Endothelial cell of umbilical vein (primary cell): ENCODE data around the gene ARMC3. TPM values are rescaled to one million over a fixed set of nuclear protein-coding genes. Genes with fewer than 3 reads are reported as not detected.

Experiments
- BruUV-seq: library from RNA; stranded (reverse); fragments of 400-500 nt; replicated peaks from 2 replicates; lab custom pipeline; 2021; lab: Mats Ljungman, UMichigan
- CTCF ChIA-PET: fragments of 300-600, 350-600 bp; sonication (Branson Sonifier 250); formaldehyde crosslinking; loops from one replicate; lab custom pipeline; 2021; ENCODE audit warnings: antibody characterized with exemption, inconsistent platforms; lab: Charles Lee
- POLR2A ChIA-PET: fragments of 300-600, 350-600 bp; sonication (Branson Sonifier 250); formaldehyde crosslinking; loops from one replicate; lab custom pipeline; 2021; ENCODE audit warnings: antibody characterized with exemption, inconsistent platforms; lab: Charles Lee
- DNase-seq: peaks from one replicate; pipeline ENCODE4 v3.0.0-alpha.2; 2011; ENCODE audit warnings: low read depth, low spot score
- FAIRE-seq: peaks from 2 replicates; lab custom pipeline; 2011; peaks lifted over from hg19 to GRCh38; lab: Jason Lieb, UNC
- H2AFZ ChIP-seq: 2 replicates; pipeline ENCODE4 v1.6.0; 2012; ENCODE audit warnings: low read depth, low read length, control low read depth, inconsistent platforms
- H3K27ac ChIP-seq: 2 replicates; pipeline ENCODE4 v1.5.1; 2011; ENCODE audit warnings: low read depth, mild to moderate bottlenecking, control low read depth, low read length, moderate library complexity; ENCODE audit not compliant: insufficient read depth
- H3K27me3 ChIP-seq, 2 experiments: 2 replicates each; pipeline versions ENCODE4 v1.6.0 to v1.6.1; 2011; ENCODE audit warnings: low read length in 2 of 2, mixed read lengths in 1 of 2; ENCODE audit not compliant: control insufficient read depth in 2 of 2, insufficient read depth in 2 of 2
- H3K36me3 ChIP-seq, 2 experiments: 2 replicates in 1 of 2; 3 replicates in 1 of 2; pipeline ENCODE4 v1.5.1; 2011; ENCODE audit warnings: low read length in 2 of 2, mild to moderate bottlenecking in 1 of 2, moderate library complexity in 1 of 2; ENCODE audit not compliant: control insufficient read depth in 2 of 2, insufficient read depth in 2 of 2; ENCODE audit errors: extremely low read depth in 1 of 2
- H3K4me1 ChIP-seq: 3 replicates; pipeline ENCODE4 v1.5.1; 2011; ENCODE audit warnings: mild to moderate bottlenecking, low read length; ENCODE audit not compliant: control insufficient read depth, insufficient read depth; ENCODE audit errors: extremely low read depth
- H3K4me2 ChIP-seq: 2 replicates; pipeline ENCODE4 v1.6.1; 2011; ENCODE audit warnings: low read length, control low read depth, mixed read lengths; ENCODE audit not compliant: insufficient read depth
- H3K4me3 ChIP-seq, 3 experiments: fragments of 200-600 bp in 1 of 3; sonication (generic), shearing (Covaris generic) in 1 of 3; replicated peaks in 1 of 3; 2 replicates each; pipeline ENCODE4 v1.5.1; 2011 to 2016; ENCODE audit warnings: control low read depth in 3 of 3, low read length in 3 of 3, mild to moderate bottlenecking in 2 of 3, inconsistent platforms in 1 of 3, low read depth in 1 of 3, moderate library complexity in 1 of 3; ENCODE audit not compliant: insufficient read depth in 1 of 3
- H3K79me2 ChIP-seq: 2 replicates; pipeline ENCODE4 v1.6.0; 2012; ENCODE audit warnings: low read length, inconsistent platforms; ENCODE audit not compliant: control insufficient read depth, insufficient read depth
- H3K9ac ChIP-seq: replicated peaks from 2 replicates; pipeline ENCODE3; 2011; ENCODE audit warnings: low read length, control low read depth; ENCODE audit not compliant: insufficient read depth; ENCODE audit errors: extremely low read depth
- H3K9me1 ChIP-seq: replicated peaks from 3 replicates; pipeline ENCODE4 v1.6.0; 2011; ENCODE audit warnings: mild to moderate bottlenecking, low read length; ENCODE audit not compliant: control insufficient read depth, insufficient read depth; ENCODE audit errors: extremely low read depth
- H3K9me3 ChIP-seq: replicated peaks from 2 replicates; pipeline ENCODE4 v1.5.1; 2012; ENCODE audit warnings: low read length, inconsistent platforms; ENCODE audit not compliant: control insufficient read depth, insufficient read depth
- H4K20me1 ChIP-seq: replicated peaks from 2 replicates; pipeline ENCODE3; 2011; ENCODE audit warnings: mild to moderate bottlenecking, low read length; ENCODE audit not compliant: control insufficient read depth, insufficient read depth; ENCODE audit errors: extremely low read depth
- EZH2 ChIP-seq: IDR thresholded peaks from 2 replicates; pipeline ENCODE4 v1.6.1; 2012; ENCODE audit warnings: borderline replicate concordance, low read depth, mild to moderate bottlenecking, moderate library complexity, low read length, inconsistent platforms; ENCODE audit not compliant: severe bottlenecking
- FOS ChIP-seq: IDR thresholded peaks from 2 replicates; pipeline ENCODE4 v1.6.1; 2011; ENCODE audit warnings: mild to moderate bottlenecking, low read length, moderate library complexity, borderline replicate concordance; ENCODE audit not compliant: insufficient read depth
- GATA2 ChIP-seq: IDR thresholded peaks from 2 replicates; pipeline ENCODE4 v1.7.0; 2011; ENCODE audit warnings: low read depth, mild to moderate bottlenecking, moderate library complexity, mixed read lengths, low read length; ENCODE audit not compliant: insufficient read length, insufficient read depth
- JUN ChIP-seq: IDR thresholded peaks from 2 replicates; pipeline ENCODE4 v1.6.1; 2011; ENCODE audit warnings: borderline replicate concordance, low read depth; ENCODE audit not compliant: insufficient read length, insufficient read depth
- MAX ChIP-seq: IDR thresholded peaks from 2 replicates; pipeline ENCODE4 v1.6.1; 2011; ENCODE audit not compliant: insufficient read depth, insufficient read length
- MYC ChIP-seq: IDR thresholded peaks from one replicate; pipeline ENCODE4 v1.6.1; 2011; ENCODE audit warnings: mild to moderate bottlenecking, low read depth, low read length
- POLR2A ChIP-seq: IDR thresholded peaks from 2 replicates; pipeline ENCODE4 v1.6.1; 2012; ENCODE audit warnings: low read depth, mild to moderate bottlenecking, control low read depth, low read length
- POLR2AphosphoS5 ChIP-seq: IDR thresholded peaks from 2 replicates; pipeline ENCODE4 v1.6.1; 2012; ENCODE audit warnings: low read depth, mild to moderate bottlenecking, control low read depth, low read length, moderate library complexity; ENCODE audit not compliant: insufficient read depth
- dilution Hi-C: fragments of 300-500 bp; cut with MboI; formaldehyde crosslinking; loops from one replicate; pipeline ENCODE4 v1.15.0; 2019; ENCODE audit warnings: low sequenced_read_pairs; ENCODE audit not compliant: extremely low pct_ligation_motif_present
- intact Hi-C: fragments of 100-400 bp; cut with micrococcal nuclease; formaldehyde crosslinking; loops from one replicate; pipeline ENCODE4 v1.10.0; 2022
- polyA plus RNA-seq, 4 experiments: library from polyadenylated mRNA; depleted of rRNA in 3 of 4; stranded (reverse) in 3 of 4; unstranded in 1 of 4; fragments of >200 nt; gene quantifications; 2 replicates each; pipeline versions ENCODE4 v1.2.1 to v1.2.3, GENCODE V29; 2011 to 2012; ENCODE audit warnings: missing spikeins in 1 of 4
- total RNA-seq: library from RNA; stranded (reverse); gene quantifications from 2 replicates; pipeline ENCODE4 v1.2.3, GENCODE V29; 2021
- TF ChIP-seq, protein P1 (sequence below), 2 donors: IDR thresholded peaks; 1 replicate in 1 of 2; 2 replicates in 1 of 2; pipeline ENCODE4 v1.5.1; 2011; ENCODE audit warnings: low read length in 2 of 2, mild to moderate bottlenecking in 2 of 2, moderate library complexity in 2 of 2, control low read depth in 1 of 2, inconsistent platforms in 1 of 2, low read depth in 1 of 2; ENCODE audit not compliant: insufficient read depth in 1 of 2; ENCODE audit errors: extremely low read depth in 1 of 2

The ARMC3 gene
- total and polyA plus RNA-seq, 2 donors (not counting 3 experiments of a cell fraction or from before 2014, with no cell fraction given): not detected

DNA sequence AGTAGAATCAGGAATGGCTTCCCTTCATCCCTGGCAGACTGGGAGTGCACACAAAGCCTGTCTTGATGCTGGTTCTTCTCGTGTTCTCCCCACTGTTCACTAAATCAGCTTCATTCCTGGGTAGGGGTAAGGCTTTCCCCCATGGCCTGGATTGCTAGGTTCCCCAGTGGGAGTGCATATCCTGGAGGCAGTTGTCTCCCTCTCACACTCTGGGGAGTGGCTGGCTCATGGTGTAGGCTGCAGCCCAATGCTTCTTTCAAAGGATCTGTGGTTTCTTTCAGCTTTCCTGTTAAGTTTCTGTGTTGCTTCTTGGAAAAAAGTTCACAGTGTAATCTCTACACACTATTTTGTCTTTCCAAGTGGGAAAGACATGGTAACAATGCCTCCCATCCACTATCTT, 32.6 kb upstream of the ARMC3 start:
- dilution Hi-C loops (no loop called here), intact Hi-C loops (no loop called here)
- no peaks in the 10 kb centered on the region for H3K9me3 ChIP-seq
- H3K4me3 ChIP-seq: no peak overlapping the region
- no peaks in the 10 kb centered on the region for H3K79me2 ChIP-seq
- no peak overlapping the region for H3K9ac ChIP-seq
- TF ChIP-seq EZH2: no peak
- no peak for TF ChIP-seq JUN
- TF ChIP-seq POLR2AphosphoS5: no peak
- H3K36me3 ChIP-seq: no peaks in the 10 kb centered on the region
- no peak for FAIRE-seq
- ChIA-PET CTCF (no interaction called here), POLR2A (no interaction called here)
- no peaks in the 10 kb centered on the region for H3K4me1 ChIP-seq
- no peak overlapping the region for H2AFZ ChIP-seq
- DNase-seq: no peak
- no peak overlapping the region for H3K4me2 ChIP-seq
- H4K20me1 ChIP-seq: no peaks in the 10 kb centered on the region
- H3K27ac ChIP-seq: no peak overlapping the region
- peaks cover 0 to 4% of the 10 kb centered on the region in 2 experiments for H3K27me3 ChIP-seq
- no TSS peak for BruUV-seq
- no peaks in the 10 kb centered on the region for H3K9me1 ChIP-seq

DNA sequence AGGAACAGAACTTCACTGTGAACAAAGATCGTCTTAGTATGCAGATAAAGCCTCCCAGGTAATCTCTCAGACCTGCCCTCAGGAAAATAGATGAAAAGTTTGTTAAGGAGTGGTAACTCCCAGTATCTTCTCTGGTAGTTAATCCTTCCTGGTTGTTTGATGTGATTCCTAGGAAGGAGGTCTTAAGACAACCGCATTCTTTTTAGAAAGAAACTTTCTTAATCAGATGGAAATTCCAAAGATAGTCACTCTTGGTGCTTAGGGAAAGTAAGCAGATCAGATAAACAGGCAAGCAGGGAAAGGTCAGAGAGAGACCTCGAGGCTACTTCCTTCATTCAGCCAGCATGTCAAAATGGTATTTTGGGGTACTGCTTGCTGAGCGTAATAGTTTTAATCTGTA, 30.5 kb upstream of the ARMC3 start:
- FAIRE-seq (no peak), DNase-seq (no peak)
- TF ChIP-seq FOS (no peak), EZH2 (no peak), GATA2 (no peak), MYC (no peak), POLR2A (no peak), MAX (no peak)
- TF ChIP-seq, protein P1, sequence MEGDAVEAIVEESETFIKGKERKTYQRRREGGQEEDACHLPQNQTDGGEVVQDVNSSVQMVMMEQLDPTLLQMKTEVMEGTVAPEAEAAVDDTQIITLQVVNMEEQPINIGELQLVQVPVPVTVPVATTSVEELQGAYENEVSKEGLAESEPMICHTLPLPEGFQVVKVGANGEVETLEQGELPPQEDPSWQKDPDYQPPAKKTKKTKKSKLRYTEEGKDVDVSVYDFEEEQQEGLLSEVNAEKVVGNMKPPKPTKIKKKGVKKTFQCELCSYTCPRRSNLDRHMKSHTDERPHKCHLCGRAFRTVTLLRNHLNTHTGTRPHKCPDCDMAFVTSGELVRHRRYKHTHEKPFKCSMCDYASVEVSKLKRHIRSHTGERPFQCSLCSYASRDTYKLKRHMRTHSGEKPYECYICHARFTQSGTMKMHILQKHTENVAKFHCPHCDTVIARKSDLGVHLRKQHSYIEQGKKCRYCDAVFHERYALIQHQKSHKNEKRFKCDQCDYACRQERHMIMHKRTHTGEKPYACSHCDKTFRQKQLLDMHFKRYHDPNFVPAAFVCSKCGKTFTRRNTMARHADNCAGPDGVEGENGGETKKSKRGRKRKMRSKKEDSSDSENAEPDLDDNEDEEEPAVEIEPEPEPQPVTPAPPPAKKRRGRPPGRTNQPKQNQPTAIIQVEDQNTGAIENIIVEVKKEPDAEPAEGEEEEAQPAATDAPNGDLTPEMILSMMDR (IDR thresholded peaks at IDR 0.05; ENCODE audit: extremely low read depth in 1 of 2, insufficient read depth in 1 of 2, low read depth in 1 of 2, low read length in 2 of 2): no peak
- dilution Hi-C loops: no loop called here
- intact Hi-C loops: no loop called here
- Histone ChIP-seq H3K4me1 (no peaks in the 10 kb centered on the region), H3K27me3 (peaks cover 0 to 6% of the 10 kb centered on the region in 2 experiments), H2AFZ (no peak overlapping the region), H3K9me3 (no peaks in the 10 kb centered on the region), H3K79me2 (no peaks in the 10 kb centered on the region), H3K4me2 (no peak overlapping the region), H3K9ac (no peak overlapping the region), H3K36me3 (no peaks in the 10 kb centered on the region), H3K27ac (no peak overlapping the region), H4K20me1 (no peaks in the 10 kb centered on the region), H3K9me1 (no peaks in the 10 kb centered on the region), H3K4me3 (no peak overlapping the region)
- no TSS peak for BruUV-seq
- POLR2A ChIA-PET: no interaction called here
- CTCF ChIA-PET: no interaction called here
